Stomach (tissue), 4 donors: Measurements from ENCODE around the gene EPHB4.

Experiments
- CTCF ChIP-seq, 7 experiments: fragments of 450-650 bp in 4 of 7; fragments of 200-600 bp in 3 of 7; sonication (generic) in 3 of 7; IDR thresholded peaks; one replicate each; pipeline ENCODE4 v1.5.1; 2016 to 2019; ENCODE audit warnings: antibody characterized with exemption in 7 of 7, control low read depth in 2 of 7, mild to moderate bottlenecking in 1 of 7
- EP300 ChIP-seq: sonication (generic); formaldehyde crosslinking; IDR thresholded peaks from one replicate; pipeline ENCODE4 v1.6.1; 2017; ENCODE audit warnings: antibody characterized with exemption
- POLR2A ChIP-seq, 4 donors: fragments of 450-650 bp; IDR thresholded peaks; one replicate each; pipeline ENCODE4 v1.6.1; 2016; ENCODE audit warnings: antibody characterized with exemption in 4 of 4, control low read depth in 2 of 4, mild to moderate bottlenecking in 1 of 4, moderate library complexity in 1 of 4
- POLR2AphosphoS5 ChIP-seq, 3 donors: sonication (generic); formaldehyde crosslinking; IDR thresholded peaks; one replicate each; pipeline ENCODE4 v1.6.1; 2016; ENCODE audit warnings: antibody characterized with exemption in 3 of 3

GRCh38 chr7:100785878-100786277, 41.4 kb downstream of the EPHB4 start:
- TF ChIP-seq CTCF (IDR thresholded peaks at IDR 0.05), result no peak
- no peak for TF ChIP-seq EP300
- TF ChIP-seq POLR2AphosphoS5 (IDR thresholded peaks at IDR 0.05), result no peak
- TF ChIP-seq POLR2A (IDR thresholded peaks at IDR 0.05), result no peak
